Neural crest cell (in vitro differentiated cells): Measurements from ENCODE around the gene L3MBTL3. TPM values are rescaled to one million over a fixed set of nuclear protein-coding genes. Genes with fewer than 3 reads are reported as not detected.

Experiments
- DNase-seq: peaks from one replicate; pipeline ENCODE4 v3.0.0; 2021; ENCODE audit warnings: low read depth, mixed read lengths, low spot score
- H3K27ac Mint-ChIP-seq: one replicate; pipeline ENCODE4 v1.8.0; 2021; ENCODE audit warnings: mild to moderate bottlenecking, mixed read lengths; ENCODE audit not compliant: unreplicated experiment
- H3K27me3 Mint-ChIP-seq: 2 replicates; pipeline ENCODE4 v1.8.0; 2021; ENCODE audit warnings: low read depth, mild to moderate bottlenecking, mixed read lengths
- H3K36me3 Mint-ChIP-seq: 2 replicates; pipeline ENCODE4 v1.8.0; 2021; ENCODE audit warnings: low read depth, mild to moderate bottlenecking, mixed read lengths
- H3K4me1 Mint-ChIP-seq: 2 replicates; pipeline ENCODE4 v1.8.0; 2021; ENCODE audit warnings: mixed read lengths
- H3K4me3 Mint-ChIP-seq: one replicate; pipeline ENCODE4 v1.8.0; 2021; ENCODE audit warnings: mild to moderate bottlenecking, mixed read lengths
- H3K9me3 Mint-ChIP-seq: 2 replicates; pipeline ENCODE4 v1.8.0; 2021; ENCODE audit warnings: mixed read lengths
- CTCF ChIP-seq: fragments of 200-600 bp; sonication (generic); conservative IDR thresholded peaks from 2 replicates; pipeline ENCODE4 v1.5.0; 2021; ENCODE audit warnings: antibody characterized with exemption, mild to moderate bottlenecking
- total RNA-seq: library from RNA; stranded (reverse); gene quantifications from 2 replicates; pipeline ENCODE4 v1.2.1, GENCODE V29; 2021

The L3MBTL3 gene
- total RNA-seq, 1 donor from 2014 or later = 22.8 TPM

GRCh38 chr6:130178692-130179091 lies 160.3 kb downstream of the L3MBTL3 start:
- H3K4me1 Mint-ChIP-seq = no peaks in the 10 kb centered on the region
- H3K27me3 Mint-ChIP-seq = no peaks in the 10 kb centered on the region
- no peak overlapping the region for H3K27ac Mint-ChIP-seq
- TF ChIP-seq CTCF = no peak
- H3K9me3 Mint-ChIP-seq = no peaks in the 10 kb centered on the region
- no peak for DNase-seq
- no peak overlapping the region for H3K4me3 Mint-ChIP-seq
- H3K36me3 Mint-ChIP-seq = no peaks in the 10 kb centered on the region

GRCh38 chr6:130182466-130182865 lies 164.1 kb downstream of the L3MBTL3 start:
- no peak for TF ChIP-seq CTCF
- DNase-seq = no peak
- Mint-ChIP-seq H3K4me1 (no peaks in the 10 kb centered on the region), H3K36me3 (no peaks in the 10 kb centered on the region), H3K9me3 (peaks cover 2% of the 10 kb centered on the region), H3K27ac (no peak overlapping the region), H3K4me3 (no peak overlapping the region), H3K27me3 (no peaks in the 10 kb centered on the region)

GRCh38 chr6:130183271-130184222 lies 165.2 kb downstream of the L3MBTL3 start:
- Mint-ChIP-seq H3K4me1 (no peaks in the 10 kb centered on the region), H3K4me3 (no peak overlapping the region), H3K27me3 (no peaks in the 10 kb centered on the region), H3K9me3 (peaks cover 2% of the 10 kb centered on the region), H3K36me3 (no peaks in the 10 kb centered on the region), H3K27ac (no peak overlapping the region)
- no peak for TF ChIP-seq CTCF
- DNase-seq = no peak

GRCh38 chr6:130185658-130186057 lies 167.3 kb downstream of the L3MBTL3 start:
- DNase-seq = no peak
- Mint-ChIP-seq H3K4me3 (no peak overlapping the region), H3K27me3 (no peaks in the 10 kb centered on the region), H3K4me1 (peaks cover 9% of the 10 kb centered on the region), H3K9me3 (peaks cover 2% of the 10 kb centered on the region), H3K36me3 (peaks cover 5% of the 10 kb centered on the region), H3K27ac (no peak overlapping the region)
- TF ChIP-seq CTCF = no peak

GRCh38 chr6:130187335-130188206 lies 169.2 kb downstream of the L3MBTL3 start:
- H3K4me1 Mint-ChIP-seq = peaks cover 9% of the 10 kb centered on the region
- no peak for TF ChIP-seq CTCF
- peaks cover 5% of the 10 kb centered on the region for H3K36me3 Mint-ChIP-seq
- DNase-seq = no peak
- H3K4me3 Mint-ChIP-seq = no peak overlapping the region
- H3K9me3 Mint-ChIP-seq = peaks cover 9% of the 10 kb centered on the region
- H3K27me3 Mint-ChIP-seq = no peaks in the 10 kb centered on the region
- H3K27ac Mint-ChIP-seq = no peak overlapping the region
